NCI-H2107 (cell line): ENCODE measurements around the gene ARHGAP19.

ENCODE experiments used
- DNase-seq: peaks from one replicate; lab custom pipeline; 2025; lab: John Stamatoyannopoulos, UW

ARHGAP19 gene

DNA sequence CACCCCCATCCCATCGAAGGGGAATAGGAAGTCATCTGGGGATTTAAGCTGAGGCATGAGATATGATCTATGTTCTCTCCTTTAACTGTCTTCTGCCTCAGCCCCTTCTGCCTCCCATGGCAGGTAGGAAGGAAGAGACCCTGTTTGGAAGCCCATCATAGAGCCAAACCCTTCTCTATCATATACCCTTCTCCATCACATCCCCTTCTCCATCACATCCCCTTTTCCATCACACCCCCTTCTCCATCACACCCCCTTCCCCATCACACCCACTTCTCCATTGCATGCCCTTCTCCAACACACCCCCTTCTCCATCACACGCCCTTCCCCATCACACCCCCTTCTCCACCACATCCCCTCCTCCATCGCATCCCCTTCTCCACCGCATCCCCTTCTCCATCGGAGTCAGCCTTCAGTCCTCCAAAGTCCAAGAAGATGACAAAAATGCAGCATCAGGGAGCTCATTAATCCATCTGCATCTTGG is 99.4 kb downstream of the ARHGAP19 start:
- DNase-seq = no peak

DNA sequence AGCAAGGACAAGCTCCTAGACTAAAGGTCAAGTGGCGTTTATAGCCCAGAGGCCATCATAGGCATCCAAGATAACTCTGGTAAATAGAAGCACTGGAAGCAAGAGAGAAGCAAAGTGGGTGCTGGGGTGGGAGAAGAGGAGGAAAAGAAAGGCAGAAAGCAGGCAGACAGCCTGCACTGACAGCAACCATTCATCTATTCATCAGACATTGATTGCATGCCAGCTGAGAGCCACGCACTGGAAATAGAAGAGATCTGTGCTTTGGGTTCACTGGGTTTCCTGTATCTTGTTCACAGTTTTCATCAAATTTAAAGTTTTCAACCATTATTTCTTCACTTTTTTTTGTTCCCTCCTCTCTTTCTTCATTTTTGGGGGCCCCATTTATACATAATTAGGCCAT is 102.0 kb downstream of the ARHGAP19 start:
- no peak for DNase-seq

DNA sequence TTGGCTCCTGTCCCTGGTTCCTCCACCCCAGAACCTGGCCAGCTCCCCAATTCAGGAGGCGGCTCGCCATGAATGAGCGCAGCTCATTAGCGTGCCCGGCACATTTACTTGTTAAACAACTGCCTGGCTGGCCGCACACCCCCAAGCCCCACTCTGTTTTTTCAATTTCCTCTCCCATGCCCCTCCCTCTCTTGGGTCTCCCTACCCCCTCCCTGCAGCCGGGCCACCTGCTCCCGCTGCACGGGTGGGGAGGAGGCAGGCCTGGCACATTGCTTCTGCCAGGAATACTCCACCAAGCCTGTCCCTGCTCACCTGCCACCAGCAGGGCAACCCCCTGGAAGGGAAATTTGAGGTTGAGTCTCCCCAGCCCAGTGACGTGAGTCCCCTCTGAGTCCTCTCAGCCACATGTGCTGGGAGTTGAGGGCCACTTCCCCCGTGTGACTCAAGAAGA is 104.2 kb downstream of the ARHGAP19 start:
- peak; percentile 57 for DNase-seq

DNA sequence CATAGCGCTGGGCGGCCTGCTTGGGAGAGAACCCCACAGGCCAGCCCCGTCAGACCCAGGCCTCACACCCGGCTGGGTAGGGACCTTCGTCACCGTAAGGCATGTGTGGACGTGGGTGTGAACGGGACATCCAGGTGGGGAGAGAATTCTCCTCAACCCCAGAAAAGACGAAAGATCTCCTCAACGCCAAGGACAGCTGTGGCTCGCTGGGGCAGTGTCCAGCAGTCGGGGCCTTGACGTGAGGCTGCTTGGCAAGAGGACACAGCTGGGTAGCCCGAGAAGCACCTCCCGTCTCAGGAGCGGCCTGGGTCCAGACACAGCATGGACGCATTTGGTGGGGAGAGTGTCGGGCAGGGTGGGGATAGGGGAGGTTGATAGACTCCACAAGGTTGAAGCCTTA is 105.5 kb downstream of the ARHGAP19 start:
- no peak for DNase-seq

DNA sequence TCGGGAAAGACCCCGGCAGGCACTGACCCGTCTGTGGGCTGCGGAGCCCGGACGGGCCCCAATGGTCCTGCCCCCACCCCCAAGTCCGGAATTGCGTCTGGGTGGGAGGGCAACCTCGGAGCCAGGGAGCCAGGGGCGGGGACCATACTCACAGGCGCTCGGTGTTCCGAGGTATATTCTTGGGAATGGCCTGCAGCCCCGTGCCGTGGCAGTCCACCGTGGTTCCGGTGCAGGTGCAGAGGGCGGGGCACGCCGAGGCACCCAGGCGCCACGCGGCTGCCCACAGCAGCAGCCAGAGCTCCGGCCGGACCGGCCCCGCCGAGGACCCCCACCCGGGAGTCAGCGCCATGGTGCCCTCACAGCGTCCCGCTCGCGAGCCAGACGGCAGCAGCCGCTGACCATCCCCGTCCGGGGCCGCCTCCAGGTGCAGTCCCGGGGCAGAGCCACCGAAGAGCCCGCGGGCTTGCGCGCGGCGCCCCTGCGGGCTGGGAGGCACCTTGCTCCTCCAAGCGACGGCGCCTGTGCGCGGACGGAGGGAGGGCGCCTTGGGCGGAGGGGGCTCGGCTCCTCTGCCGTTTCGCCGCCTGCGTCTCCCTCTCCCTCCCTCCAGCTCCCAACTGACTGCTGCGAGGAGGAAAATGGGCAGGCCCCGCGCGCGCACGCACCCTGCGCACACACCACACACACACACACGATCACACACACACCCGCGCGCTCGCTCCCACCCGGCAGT is 106.9 kb downstream of the ARHGAP19 start, which contains the start of gene SLIT1:
TSS of gene SLIT1 (minus strand) at position 634 of the 733 bp plus-strand sequence. CDS start at position 349, 285 bp downstream.
- no peak for DNase-seq

DNA sequence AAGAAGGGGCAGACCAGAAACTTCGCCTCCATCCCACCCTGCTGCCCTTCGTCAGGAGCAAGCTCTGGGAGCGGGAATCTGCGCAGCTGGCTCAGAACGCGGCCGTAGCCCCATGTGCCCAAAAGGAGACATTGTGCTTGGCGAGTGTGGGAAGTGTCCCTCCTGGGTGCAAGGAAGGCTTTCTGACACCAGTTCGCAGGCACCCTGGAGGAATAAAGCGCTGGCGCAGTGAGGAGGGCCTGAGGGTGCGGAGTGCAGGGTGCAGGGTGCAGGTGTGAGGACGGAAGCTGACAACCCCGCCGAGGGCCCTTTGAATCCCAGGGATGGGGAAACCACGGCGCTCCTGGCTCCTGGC is 107.5 kb downstream of the ARHGAP19 start:
- DNase-seq = no peak

DNA sequence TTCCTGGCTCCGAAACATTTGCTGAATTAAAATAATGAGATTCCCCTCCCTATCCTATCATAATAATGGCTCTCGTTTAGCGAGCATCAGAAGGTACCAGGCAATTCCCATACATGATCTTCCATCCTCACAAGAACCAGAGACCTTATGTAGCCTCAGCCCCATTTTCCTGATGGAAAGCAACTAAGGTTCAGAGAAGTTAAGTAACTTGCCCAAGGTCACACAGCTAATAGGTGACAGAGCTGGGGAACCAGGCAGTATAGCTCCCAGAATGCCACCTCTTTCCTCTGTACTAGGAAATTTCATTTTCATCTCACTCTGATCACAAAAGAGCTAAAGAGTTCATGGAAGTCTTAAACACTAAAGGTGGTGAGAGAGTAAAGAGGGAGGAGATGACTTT is 109.1 kb downstream of the ARHGAP19 start:
- no peak for DNase-seq

DNA sequence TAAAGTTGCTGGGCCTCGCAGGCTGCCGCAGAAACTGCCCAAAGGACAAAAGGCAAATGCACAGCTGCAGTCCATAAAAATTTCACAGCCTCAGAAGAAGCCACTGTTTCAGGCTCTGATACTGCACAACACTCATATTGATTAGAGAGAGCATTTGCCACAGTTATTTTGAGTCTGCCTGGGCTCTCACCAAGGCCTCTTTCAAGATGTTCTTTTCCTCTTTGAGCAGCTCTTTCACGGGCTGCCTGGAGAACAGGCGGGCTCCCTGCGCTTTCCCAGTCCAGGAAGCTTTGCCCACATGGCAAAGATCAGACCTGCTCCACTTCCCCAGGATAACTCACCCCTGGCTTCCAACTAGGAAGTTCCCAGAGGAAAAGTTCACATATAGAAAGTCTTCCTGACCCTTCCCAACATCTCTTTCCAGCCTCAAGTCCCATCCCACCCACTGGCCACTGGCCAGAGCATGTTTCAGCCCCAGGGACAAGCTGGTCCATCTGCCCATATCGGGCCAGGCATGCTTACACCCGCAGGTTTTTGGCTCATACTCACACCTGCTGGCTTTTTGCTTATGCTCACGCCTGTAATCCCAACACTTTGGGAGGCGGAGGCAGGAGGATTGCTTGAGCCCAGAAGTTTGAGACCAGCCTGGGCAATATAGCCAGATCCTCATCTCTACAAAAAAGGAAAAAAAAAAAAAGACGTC is 110.0 kb downstream of the ARHGAP19 start:
- no peak for DNase-seq

DNA sequence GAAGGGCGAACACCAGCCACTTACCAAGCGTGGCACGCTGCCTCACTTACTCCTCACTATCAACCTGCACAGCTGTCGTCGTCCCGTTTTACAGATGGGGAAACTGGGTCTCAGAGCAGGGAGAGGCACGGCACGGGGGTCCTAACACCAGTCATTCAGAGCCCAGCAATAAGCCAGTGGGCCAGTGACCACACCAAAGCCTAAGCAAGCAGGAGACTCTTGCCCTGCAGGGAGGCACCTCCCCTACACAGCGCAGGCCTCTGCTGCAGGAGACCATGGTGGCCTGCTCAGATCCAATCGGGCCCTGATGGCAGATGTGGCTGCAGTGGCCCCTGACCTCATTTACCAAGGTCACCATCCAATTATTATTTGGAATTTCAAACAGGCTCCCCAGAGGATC is 111.5 kb downstream of the ARHGAP19 start:
- DNase-seq = no peak

DNA sequence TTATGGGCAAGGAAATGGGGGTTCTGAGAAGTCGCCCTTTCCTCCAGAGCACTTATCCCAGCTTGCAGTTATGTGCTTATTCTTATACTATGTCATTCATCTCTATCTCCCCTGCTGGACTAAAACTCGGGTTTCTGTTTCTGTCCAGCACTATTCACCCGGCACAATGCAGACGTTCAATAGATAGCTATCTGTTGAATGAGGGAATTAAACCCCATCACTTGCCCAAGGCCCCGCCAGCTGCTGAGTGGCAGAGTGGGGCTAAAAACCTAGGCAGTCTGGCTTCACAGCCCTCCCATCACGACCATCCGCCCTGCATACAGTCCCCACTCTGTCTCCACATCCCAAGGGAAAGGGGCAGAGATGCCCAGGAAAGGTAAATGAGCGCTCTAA is 112.1 kb downstream of the ARHGAP19 start:
- no peak for DNase-seq

DNA sequence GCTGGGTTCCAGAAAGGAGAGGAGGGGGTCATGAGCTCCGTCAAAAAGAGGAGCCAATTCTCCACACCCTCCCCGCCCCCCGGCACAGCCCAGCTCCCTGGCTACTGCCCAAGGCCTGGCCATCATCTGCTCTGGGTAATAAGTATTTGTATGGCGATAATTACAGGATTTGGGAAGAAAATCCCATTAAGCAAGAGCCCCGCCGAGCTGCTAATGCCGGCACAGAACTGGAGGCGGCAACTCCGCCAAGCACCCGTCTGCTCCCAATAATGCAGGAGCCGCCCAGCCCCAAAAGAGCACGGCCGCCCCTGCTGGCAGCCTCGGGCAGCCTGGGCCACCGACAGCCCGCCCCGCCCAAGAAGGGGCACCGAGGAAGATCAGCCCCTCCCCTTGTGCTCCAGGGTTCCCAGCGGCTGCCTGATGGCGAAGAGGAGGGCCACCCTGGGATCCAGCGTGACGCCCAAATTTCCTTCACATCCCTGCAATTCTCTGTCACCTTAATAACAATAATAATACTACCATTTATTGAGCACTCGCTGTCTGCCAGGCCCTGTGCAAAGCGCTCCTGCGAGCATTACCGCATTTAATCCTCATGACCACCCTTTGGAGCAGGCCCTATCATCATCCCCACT is 112.6 kb downstream of the ARHGAP19 start:
- peak; percentile 19 for DNase-seq

DNA sequence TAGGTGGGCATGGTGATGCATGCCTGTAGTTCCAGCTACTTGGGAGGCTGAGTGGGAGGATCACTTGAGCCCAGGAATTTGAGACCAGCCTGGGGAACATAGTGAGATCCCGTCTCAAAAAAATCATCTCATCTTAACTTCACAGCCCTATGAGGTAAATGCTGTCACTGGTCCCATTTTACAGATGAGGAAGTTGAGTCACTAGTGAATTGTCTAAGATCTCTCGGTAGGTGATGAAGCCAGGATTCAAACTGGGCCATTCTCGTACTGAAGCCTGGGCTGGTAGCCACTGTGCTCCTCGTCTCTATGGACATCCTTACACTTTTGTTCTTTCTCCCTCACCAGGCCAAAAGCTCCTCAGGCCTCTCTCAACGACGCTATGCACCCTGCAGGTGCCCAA is 113.1 kb downstream of the ARHGAP19 start:
- DNase-seq = no peak

DNA sequence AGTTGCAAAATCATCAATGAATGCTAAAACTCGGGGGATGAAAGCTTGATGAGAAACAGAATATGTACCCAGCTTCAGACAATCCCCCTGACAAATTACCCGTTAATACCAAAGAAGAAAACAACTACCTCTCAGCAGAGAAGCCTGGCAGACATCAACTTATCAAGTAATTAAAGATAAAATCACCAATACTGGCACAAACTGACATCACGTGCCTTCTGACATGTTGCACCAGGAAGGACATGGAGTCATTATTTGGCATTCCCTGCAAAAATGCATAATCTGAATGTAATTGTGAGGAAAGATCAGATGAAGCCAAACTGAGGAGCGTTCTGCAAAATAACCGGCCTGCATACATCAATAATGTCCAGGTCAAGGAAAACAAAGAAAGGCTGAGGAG is 114.4 kb downstream of the ARHGAP19 start:
- DNase-seq = no peak

DNA sequence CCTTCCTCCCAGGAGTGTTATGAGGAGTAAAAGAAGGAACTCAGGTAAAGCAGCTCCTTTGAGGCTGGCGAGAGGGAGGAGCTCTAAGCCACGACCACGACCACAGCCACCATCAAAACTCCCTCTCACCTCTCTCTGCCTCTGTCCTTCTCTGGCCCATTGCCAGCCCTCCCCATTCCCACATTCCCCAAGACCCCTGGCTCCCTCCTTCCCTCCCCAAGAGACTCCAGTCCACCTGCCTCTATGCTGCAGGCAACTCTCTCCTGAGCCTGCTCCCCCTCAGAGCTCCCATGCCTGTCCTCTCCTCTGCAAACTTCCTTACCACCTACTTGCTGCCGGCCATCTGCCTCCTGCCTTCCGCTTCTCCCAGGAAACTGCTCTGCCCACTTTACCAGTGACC is 116.2 kb downstream of the ARHGAP19 start:
- DNase-seq = no peak

DNA sequence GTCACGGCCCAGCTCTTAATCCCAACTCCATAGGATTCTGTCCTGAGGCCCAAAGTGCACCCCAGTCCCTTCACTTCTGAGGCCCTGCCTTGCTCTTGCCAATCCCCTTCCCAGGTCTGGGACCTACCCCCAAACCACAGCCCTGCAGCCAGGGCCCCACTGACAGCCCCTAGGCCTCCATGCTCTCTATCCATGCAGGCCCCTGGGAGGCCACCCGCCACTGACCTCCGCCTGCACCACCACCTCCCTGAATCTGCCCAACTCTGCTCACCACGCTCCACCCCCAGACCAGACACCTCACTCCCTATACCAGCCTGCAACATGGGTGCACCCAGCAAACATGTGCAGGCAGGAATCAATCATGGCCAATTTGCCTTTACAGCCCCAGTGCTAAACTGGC is 116.9 kb downstream of the ARHGAP19 start:
- no peak for DNase-seq

DNA sequence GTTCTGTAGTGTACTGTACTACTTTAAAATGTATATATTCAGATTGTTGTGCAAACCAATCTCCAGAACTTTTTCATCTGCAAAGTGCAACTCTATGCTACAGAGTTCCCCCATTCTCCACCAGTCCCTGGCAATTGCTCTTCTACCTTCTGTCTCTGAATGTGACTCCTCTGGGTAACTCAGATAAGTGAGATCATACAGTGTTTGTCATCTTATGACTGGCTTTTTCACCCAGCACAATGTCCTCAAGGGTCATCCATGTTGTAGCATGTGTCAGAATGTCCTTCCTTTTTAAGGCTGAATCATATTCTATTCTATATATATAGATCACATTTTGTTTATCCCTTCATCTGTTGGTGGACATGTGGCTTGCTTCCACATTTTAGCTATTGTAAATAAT is 117.5 kb downstream of the ARHGAP19 start:
- DNase-seq = no peak

DNA sequence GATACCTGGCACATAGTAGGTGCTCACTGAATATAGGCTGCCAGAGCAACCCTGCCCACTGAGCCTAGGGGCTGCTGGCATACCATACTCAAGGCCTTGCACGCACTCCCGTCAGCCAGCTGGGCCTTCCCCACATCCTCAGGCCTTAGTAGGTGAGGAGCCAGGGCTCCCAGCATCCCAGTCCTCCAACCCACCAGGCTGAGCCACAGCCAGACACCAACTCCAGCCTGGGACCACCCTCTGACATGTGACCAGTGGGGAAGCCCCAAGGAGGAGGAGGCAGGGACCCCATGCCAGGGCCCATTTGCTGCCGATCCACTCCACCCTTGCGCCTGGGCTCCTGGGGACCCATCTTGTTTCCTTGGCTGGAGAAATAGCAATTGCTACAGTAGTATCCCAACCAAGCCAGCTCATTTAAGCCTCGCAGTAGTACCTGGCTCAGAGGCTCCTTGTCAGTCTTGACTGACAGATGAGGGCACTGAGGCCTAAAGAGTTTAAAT is 118.1 kb downstream of the ARHGAP19 start:
- DNase-seq = no peak

DNA sequence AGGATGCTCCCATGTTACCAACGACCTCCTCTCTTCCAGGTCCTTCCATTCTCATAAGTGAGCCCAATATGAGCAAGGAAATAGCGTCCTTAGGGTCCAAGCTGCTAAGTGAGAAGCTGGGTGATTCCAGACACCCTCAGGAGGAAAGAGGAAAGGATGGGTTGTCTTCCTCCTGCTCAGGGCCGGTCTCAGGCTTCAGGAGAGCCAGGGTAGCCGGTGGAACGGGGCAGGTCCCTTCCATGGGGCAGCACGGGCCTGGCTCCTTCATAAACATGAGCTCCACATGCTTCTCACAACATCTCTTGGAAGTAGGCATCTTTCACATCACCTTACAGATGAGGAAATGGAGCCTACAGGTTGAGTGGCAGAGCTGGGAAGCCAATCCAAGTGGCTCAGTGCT is 119.4 kb downstream of the ARHGAP19 start:
- no peak for DNase-seq
